CD1c-positive myeloid dendritic cell (primary cell): Measurements from ENCODE around the gene EIF2B2.
"Not testable (repeated sequence)": the region's sequence is repeated elsewhere in the genome, so short reads cannot be mapped to it uniquely, and the experiment has no call there.

Experiments used
- DNase-seq: peaks from one replicate; pipeline ENCODE4 v3.0.0-alpha.2; 2016; ENCODE audit errors: extremely low spot score

Gene EIF2B2

DNA sequence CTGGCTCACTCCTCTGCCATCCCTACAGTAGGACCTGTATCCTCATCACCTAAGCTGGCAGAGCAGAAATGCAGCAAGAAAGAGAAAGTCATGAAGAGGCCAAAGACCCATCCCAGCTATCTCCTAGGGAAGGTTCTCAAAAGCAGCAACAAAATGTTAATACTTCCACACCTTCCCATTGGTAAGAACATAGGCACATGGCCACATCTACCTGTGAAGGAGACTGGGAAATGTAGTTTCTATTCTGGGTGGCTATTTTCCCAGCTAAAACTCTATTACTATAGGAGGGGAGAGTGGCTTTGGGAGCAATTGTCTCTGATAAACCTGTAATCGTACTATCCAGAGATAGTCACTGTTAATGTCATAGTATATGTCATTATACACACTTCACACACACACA lies 13.7 kb upstream of the EIF2B2 start:
- DNase-seq: no peak

DNA sequence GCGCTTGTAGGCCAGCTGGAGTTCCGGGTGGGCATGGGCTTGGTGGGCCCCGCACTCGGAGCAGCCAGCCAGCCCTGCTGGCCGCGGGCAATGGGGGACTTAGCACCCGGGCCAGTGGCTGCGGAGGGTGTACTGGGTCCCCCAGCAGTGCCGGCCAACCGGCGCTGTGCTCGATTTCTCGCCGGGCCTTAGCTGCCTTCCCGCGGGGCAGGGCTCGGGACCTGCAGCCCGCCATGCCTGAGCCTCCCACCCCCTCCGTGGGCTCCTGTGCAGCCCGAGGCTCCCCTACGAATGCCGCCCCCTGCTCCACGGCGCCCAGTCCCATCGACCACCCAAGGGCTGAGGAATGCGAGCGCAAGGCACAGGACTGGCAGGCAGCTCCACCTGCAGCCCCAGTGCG lies 8.5 kb upstream of the EIF2B2 start:
- DNase-seq: not testable (repeated sequence)

DNA sequence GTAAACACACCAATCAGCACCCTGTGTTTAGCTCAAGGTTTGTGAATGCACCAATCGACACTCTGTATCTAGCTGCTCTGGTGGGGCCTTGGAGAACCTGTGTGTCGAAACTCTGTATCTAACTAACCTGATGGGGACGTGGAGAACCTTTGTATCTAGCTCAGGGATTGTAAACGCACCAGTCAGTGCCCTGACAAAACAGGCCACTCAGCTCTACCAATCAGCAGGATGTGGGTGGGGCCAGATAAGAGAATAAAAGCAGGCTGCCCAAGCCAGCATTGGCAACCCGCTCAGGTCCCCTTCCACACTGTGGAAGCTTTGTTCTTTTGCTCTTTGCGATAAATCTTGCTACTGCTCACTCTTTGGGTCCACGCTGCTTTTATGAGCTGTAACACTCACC lies 6.9 kb upstream of the EIF2B2 start:
- not testable (repeated sequence) for DNase-seq

- no peak for DNase-seq
Measured at GRCh38 chr14:75001261-75001660, 1.5 kb upstream of the EIF2B2 start.

DNA sequence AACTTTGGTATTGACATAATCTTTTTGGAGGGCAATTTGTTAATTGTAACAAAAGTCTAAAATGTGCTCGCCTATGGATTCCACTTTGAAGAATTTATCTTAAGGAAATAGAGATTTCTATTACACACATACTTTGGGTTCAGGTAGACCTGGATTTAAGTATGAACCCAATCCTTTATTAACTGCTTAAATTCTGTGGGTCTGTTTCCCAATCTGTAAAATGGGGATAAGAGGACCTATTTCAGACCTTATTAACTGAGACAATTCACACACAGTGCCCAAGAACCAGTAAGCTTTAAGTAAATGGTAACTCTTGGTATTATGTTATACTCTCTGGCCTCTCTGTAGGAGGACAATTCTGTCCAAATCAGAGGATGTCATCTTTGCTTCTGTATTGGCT lies 822 bp upstream of the EIF2B2 start:
- no peak for DNase-seq

DNA sequence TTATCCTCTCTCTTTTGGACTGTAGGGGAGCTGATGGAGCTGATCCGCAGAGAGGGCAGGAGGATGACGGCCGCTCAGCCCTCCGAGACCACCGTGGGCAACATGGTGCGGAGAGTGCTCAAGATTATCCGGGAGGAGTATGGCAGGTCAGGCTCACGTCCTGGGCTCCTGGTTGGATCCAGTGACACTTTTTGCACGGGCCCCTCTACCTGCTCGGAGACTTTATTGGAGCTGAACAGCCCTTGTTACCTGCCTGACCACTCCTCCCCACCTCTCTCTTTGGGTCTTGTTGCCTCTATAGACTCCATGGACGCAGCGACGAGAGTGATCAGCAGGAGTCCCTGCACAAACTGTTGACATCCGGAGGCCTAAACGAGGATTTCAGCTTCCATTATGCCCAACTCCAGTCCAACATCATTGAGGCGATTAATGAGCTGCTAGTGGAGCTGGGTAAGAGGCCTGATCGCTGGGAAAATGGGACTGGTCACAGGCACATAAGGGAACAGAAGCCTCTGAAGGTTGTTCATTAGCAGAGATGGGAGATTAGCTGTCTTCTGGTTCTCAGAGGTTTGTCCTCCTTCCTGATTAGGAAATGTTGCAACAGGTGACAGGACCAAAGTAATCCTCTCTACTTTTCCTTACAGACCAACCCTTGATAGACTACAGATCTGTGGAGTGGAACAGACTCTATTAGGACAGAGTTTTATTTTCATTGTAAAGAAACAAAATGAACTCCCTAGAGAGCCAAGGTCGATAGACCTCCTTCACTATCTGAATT lies 718 bp downstream of the EIF2B2 start:
- DNase-seq: peak; percentile 10

- no peak for DNase-seq
Measured at GRCh38 chr14:75005357-75005756, 2.6 kb downstream of the EIF2B2 start.

DNA sequence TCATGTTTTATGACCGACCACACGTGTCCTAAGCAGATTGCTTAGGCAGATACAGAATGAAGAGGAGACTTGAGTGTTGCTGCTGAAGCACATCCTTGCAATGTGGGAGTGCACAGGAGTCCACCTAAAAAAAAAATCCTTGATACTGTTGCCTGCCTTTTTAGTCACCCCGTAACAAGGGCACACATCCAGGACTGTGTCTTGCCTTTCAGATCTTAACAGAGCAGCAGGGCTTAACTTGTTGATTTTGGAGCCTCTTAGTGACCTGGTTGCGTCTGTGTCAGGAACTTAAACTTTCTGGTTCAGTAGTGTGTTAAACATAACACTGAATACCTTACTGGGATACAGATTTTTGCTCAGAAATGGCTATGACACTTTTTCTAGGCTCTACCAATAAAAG lies 6.5 kb downstream of the EIF2B2 start:
- no peak for DNase-seq

DNA sequence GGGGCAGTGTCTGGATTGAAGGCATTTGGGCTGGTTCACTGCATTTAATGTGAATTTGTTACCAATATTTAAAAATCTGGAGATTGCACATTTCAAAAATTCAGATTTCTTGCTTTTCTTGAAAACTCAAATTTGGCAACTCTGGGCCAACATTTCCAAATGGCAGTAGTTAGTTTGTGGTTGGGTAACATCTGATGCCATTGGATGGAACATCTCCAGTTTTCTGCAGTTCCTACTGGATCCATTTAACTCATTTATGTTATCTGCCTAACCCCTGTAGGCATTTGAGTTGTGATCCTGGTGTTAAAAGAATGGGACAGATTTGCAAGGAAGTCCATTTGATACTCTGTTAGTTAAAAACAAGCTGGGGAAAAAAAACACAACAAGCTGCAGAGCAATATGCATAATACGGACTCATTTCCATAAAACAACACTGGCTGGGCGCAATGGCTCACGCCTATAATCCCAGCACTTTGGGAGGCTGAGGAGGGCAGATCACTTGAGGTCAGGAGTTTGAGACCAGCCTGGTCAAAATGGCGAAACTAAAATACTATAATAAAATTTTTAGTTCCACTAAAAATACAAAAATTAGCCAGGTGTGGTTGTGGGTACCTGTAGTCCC lies 7.9 kb downstream of the EIF2B2 start:
- DNase-seq: no peak

- no peak for DNase-seq
Measured at GRCh38 chr14:75011356-75011994, 8.8 kb downstream of the EIF2B2 start.

DNA sequence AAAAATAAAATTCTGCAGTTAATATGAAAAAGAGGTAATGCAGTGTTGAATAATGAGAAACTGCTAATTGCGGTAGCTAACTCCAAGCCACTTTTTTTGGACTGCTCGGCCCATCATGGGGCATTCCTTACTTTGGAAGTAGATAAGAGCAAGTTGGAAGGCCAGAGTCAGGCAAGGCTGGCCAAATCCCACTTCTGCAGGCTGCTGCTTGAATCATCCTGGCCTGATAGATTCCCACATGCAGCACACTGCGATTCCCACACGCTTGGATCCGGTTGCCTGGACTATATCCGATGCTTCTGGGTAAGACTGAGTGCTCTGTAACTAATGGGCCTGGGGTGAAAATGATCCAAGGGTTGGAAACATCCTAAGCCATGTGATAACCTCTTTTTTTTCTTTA lies 10.6 kb downstream of the EIF2B2 start:
- no peak for DNase-seq

DNA sequence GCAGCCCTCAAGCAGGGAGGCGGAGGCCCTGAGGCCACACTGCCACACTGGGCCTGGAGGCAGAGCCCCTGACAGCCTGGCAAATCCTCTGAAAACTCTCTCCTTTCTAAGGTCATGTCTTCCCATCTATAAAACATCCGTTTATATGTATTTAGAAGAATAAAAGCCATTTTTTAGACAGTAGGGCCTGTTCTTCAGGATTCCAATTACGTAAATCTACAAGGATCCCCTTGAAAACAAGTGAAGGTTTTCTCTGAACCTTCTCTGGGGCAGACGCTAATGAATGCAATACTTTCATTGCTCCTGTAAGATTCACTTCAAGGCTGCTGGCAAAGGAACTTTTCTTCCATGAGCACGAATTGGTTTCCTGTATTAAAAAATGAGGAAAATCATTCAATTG lies 12.8 kb downstream of the EIF2B2 start:
- no peak for DNase-seq

GRCh38 chr14:75016815-75017214 lies 14.1 kb downstream of the EIF2B2 start:
- DNase-seq: no peak

- no peak for DNase-seq
Measured at GRCh38 chr14:75018694-75019093, 16.0 kb downstream of the EIF2B2 start.

GRCh38 chr14:75022655-75023054 lies 19.9 kb downstream of the EIF2B2 start:
- DNase-seq: peak; percentile 12

DNA sequence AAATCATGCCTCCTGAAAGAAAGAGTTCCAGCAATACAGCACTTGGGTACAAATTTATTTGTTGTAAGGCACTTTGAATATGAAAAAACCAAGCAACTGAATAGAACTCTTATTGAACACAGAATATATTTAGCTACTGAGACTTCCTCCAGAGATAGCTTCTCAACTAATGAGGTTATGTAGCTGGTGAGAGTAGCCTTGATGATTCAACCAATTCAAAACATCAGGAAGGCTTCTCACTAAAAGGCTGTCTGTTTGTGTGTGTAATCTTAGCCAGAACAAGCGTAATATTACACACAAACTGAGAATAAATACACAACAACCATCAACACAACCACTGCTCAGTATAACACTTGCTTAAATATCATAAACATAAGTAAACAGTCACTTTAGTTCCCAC lies 20.4 kb downstream of the EIF2B2 start:
- DNase-seq: no peak

- DNase-seq: peak; percentile 53
Measured at GRCh38 chr14:75025082-75025481, 22.4 kb downstream of the EIF2B2 start.

- DNase-seq: no peak
Measured at GRCh38 chr14:75025876-75026275, 23.2 kb downstream of the EIF2B2 start.

- no peak for DNase-seq
Measured at GRCh38 chr14:75030147-75030546, 27.4 kb downstream of the EIF2B2 start.

GRCh38 chr14:75032939-75033338 lies 30.2 kb downstream of the EIF2B2 start:
- DNase-seq: no peak

- no peak for DNase-seq
Measured at GRCh38 chr14:75040507-75040906, 37.8 kb downstream of the EIF2B2 start.

DNA sequence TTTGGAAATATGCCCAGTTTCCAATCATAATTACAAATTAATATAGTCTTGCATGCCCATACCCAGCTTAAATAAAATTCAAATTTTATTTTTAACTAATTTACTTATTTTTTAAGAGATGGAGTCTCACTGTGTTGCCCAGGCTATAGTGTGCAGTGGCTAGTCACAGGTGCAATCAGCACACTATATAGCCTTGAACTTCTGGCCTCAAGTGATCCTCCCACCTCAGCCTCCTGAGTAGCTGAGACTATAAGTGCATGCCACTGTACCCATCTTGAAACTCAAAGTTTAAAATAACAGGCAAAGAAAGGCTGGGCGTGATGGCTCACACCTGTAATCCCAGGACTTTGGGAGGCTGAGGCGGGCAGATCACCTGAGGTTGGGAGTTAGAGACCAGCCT lies 38.2 kb downstream of the EIF2B2 start:
- no peak for DNase-seq

- DNase-seq: no peak
Measured at GRCh38 chr14:75041613-75042012, 38.9 kb downstream of the EIF2B2 start.
